KG1 (cell line): ENCODE measurements around the gene TSPAN3.

Source experiments
- DNase-seq: peaks from one replicate; lab custom pipeline; 2025; lab: John Stamatoyannopoulos, UW

TSPAN3 gene

GRCh38 chr15:77052556-77052955 is 18.4 kb downstream of the TSPAN3 start:
- DNase-seq = no peak

GRCh38 chr15:77048135-77048876 is 22.6 kb downstream of the TSPAN3 start:
- no peak for DNase-seq

- no peak for DNase-seq
Observed at GRCh38 chr15:77046704-77047412, 24.1 kb downstream of the TSPAN3 start.

GRCh38 chr15:77045985-77046384 is 24.9 kb downstream of the TSPAN3 start:
- no peak for DNase-seq

- no peak for DNase-seq
Observed at GRCh38 chr15:77044228-77045042, 26.5 kb downstream of the TSPAN3 start.

- no peak for DNase-seq
Observed at GRCh38 chr15:77042955-77043920, 27.7 kb downstream of the TSPAN3 start.

- DNase-seq = no peak
Observed at GRCh38 chr15:77042245-77042919, 28.5 kb downstream of the TSPAN3 start.

GRCh38 chr15:77040673-77041072 is 30.2 kb downstream of the TSPAN3 start:
- DNase-seq = no peak

- no peak for DNase-seq
Observed at GRCh38 chr15:77039848-77040247, 31.1 kb downstream of the TSPAN3 start.

GRCh38 chr15:77039217-77039533 is 31.7 kb downstream of the TSPAN3 start:
- no peak for DNase-seq

GRCh38 chr15:77038312-77039216 is 32.3 kb downstream of the TSPAN3 start:
- no peak for DNase-seq

GRCh38 chr15:77037388-77038209 is 33.3 kb downstream of the TSPAN3 start:
- DNase-seq = no peak

GRCh38 chr15:77036537-77037387 is 34.1 kb downstream of the TSPAN3 start:
- DNase-seq = no peak

- no peak for DNase-seq
Observed at GRCh38 chr15:77035999-77036471, 34.9 kb downstream of the TSPAN3 start.

- DNase-seq = no peak
Observed at GRCh38 chr15:77035584-77035983, 35.3 kb downstream of the TSPAN3 start.

- DNase-seq = no peak
Observed at GRCh38 chr15:77034695-77035489, 36.0 kb downstream of the TSPAN3 start.
